NCI-H2107 treated with DMSO at 0.1 percent for 48 hours (cell line): ENCODE measurements around the gene P4HB.

Experiments
- DNase-seq: peaks from one replicate; lab custom pipeline; 2025; ENCODE audit not compliant: unreplicated experiment; lab: John Stamatoyannopoulos, UW

The P4HB gene

GRCh38 chr17:81811705-81812570 is 48.4 kb downstream of the P4HB start:
- DNase-seq = no peak

GRCh38 chr17:81810892-81811704 is 49.2 kb downstream of the P4HB start:
- no peak for DNase-seq

GRCh38 chr17:81810476-81810875 is 49.9 kb downstream of the P4HB start:
- no peak for DNase-seq

- DNase-seq = no peak
Observed at GRCh38 chr17:81809556-81809998, 50.8 kb downstream of the P4HB start.

- DNase-seq = no peak
Observed at GRCh38 chr17:81808778-81809555, 51.4 kb downstream of the P4HB start.

- DNase-seq = no peak
Observed at GRCh38 chr17:81807839-81808238, 52.5 kb downstream of the P4HB start.

- no peak for DNase-seq
Observed at GRCh38 chr17:81807210-81807719, 53.1 kb downstream of the P4HB start.

- DNase-seq = no peak
Observed at GRCh38 chr17:81806461-81807209, 53.7 kb downstream of the P4HB start.

GRCh38 chr17:81805707-81806460 is 54.5 kb downstream of the P4HB start:
- no peak for DNase-seq

- no peak for DNase-seq
Observed at GRCh38 chr17:81804559-81805399, 55.6 kb downstream of the P4HB start.

GRCh38 chr17:81803728-81804558 is 56.4 kb downstream of the P4HB start, which contains the start of gene GCGR:
Gene GCGR (plus strand): TSS chr17:81804150. CDS start chr17:81809019, 4,869 bp downstream.
- no peak for DNase-seq

GRCh38 chr17:81802856-81803643 is 57.3 kb downstream of the P4HB start:
- no peak for DNase-seq

GRCh38 chr17:81802048-81802758 is 58.1 kb downstream of the P4HB start:
- no peak for DNase-seq

- DNase-seq = no peak
Observed at GRCh38 chr17:81801327-81801726, 59.0 kb downstream of the P4HB start.

- DNase-seq = no peak
Observed at GRCh38 chr17:81794509-81794908, 65.8 kb downstream of the P4HB start.

- DNase-seq = no peak
Observed at GRCh38 chr17:81794074-81794476, 66.3 kb downstream of the P4HB start.
